LNCaP clone FGC (cell line): Measurements from ENCODE around the gene ADD3.

Source experiments
- DNase-seq: peaks from one replicate; pipeline ENCODE4 v3.0.0-alpha.2; 2011; ENCODE audit warnings: low read depth
- H3K4me3 ChIP-seq: 2 replicates; pipeline ENCODE4 v1.5.1; 2011; ENCODE audit warnings: mild to moderate bottlenecking, low read depth, low read length, control low read depth
- CTCF ChIP-seq: IDR thresholded peaks from 2 replicates; pipeline ENCODE4 v1.5.1; 2012; ENCODE audit warnings: mild to moderate bottlenecking; ENCODE audit not compliant: control insufficient read depth, insufficient read depth; ENCODE audit errors: extremely low read depth

Gene ADD3

GRCh38 chr10:110088367-110089104 is 80.8 kb downstream of the ADD3 start:
- no peak for TF ChIP-seq CTCF
- no peak for DNase-seq
- H3K4me3 ChIP-seq: no peak overlapping the region

DNA sequence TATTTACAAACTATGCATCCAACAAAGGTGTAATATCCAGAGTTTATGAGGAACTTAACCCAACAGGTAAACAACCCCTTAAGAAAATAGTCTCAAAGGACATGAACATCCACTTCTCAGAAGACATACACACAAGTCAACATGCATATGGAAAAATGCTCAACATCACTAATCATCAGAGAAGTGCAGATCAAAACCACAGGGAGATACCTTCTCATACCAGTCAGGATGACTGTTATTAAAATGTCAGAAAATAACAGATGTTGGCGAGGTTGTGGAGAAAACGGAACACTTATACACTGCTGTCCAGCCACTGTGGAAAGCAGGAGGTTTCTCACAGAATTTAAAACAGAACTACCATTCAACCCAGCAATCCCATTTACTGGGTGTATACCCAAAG is 84.0 kb downstream of the ADD3 start:
- no peak for TF ChIP-seq CTCF
- no peak overlapping the region for H3K4me3 ChIP-seq
- DNase-seq: no peak

GRCh38 chr10:110093722-110094121 is 85.9 kb downstream of the ADD3 start:
- DNase-seq: no peak
- TF ChIP-seq CTCF: no peak
- no peak overlapping the region for H3K4me3 ChIP-seq

GRCh38 chr10:110094786-110095185 is 87.0 kb downstream of the ADD3 start:
- TF ChIP-seq CTCF: no peak
- DNase-seq: no peak
- no peak overlapping the region for H3K4me3 ChIP-seq

DNA sequence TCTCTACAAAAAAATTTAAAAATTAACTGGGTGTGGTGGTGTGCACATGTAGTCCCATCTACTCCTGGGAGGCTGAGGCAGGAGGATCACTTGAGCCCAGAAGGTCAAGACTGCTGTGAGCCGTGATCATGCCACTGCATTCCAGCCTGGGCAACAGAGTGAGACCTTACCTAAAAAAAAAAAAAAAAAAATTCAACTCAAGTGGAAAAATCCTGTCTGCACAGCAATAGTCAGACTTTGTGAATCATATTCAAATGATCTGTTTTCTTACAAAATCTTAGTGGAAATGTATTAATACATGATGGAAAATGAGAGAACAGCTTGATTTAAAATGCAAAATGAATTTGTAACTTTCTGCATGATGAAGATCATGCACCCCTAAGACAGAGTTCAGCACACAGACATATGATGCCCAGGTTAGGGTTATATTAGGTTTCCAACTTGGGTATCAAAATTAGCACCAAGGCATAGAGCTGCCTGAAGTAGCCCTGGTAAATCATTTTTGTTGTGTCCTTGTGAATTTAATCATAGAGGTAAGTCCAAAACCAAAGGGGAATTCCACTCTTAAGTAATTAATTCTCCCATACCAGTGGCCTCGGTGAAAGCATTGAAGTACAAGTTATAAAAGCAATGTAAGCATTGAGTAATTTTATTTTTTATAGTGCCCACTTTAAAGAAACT is 93.8 kb downstream of the ADD3 start:
- no peak for DNase-seq
- no peak overlapping the region for H3K4me3 ChIP-seq
- no peak for TF ChIP-seq CTCF

- no peak for DNase-seq
- H3K4me3 ChIP-seq: no peak overlapping the region
- no peak for TF ChIP-seq CTCF
Observed at GRCh38 chr10:110103921-110104461, 96.2 kb downstream of the ADD3 start.
